H1 (cell line): ENCODE data around the gene SEL1L2. TPM values are rescaled to one million over a fixed set of nuclear protein-coding genes. Genes with fewer than 3 reads are reported as not detected.

ENCODE experiments used
- CTCF ChIA-PET: fragments of 300-600 bp; sonication (Branson Sonifier 250); formaldehyde crosslinking; loops from one replicate; lab custom pipeline; 2021; ENCODE audit not compliant: partially characterized antibody; lab: Charles Lee
- POLR2A ChIA-PET: fragments of 300-600 bp; sonication (Branson Sonifier 250); formaldehyde crosslinking; loops from one replicate; lab custom pipeline; 2021; ENCODE audit warnings: inconsistent platforms; ENCODE audit not compliant: partially characterized antibody; lab: Charles Lee
- DNase-seq, 2 experiments: peaks; one replicate each; pipeline versions ENCODE4 v3.0.0 to v3.0.0-alpha.2; 2010 to 2022; ENCODE audit warnings: low spot score in 2 of 2, low read depth in 1 of 2, mixed read lengths in 1 of 2
- FAIRE-seq: peaks from 2 replicates; lab custom pipeline; 2011; peaks lifted over from hg19 to GRCh38; lab: Jason Lieb, UNC
- H2AFZ ChIP-seq: 2 replicates; pipeline ENCODE4 v1.8.1; 2012; ENCODE audit warnings: low read length, inconsistent platforms
- H2AK5ac ChIP-seq: 2 replicates; pipeline ENCODE4 v1.6.1; 2013; ENCODE audit warnings: low read depth, low read length
- H2BK120ac ChIP-seq: replicated peaks from 2 replicates; pipeline ENCODE3; 2013; ENCODE audit warnings: low read depth, low read length, inconsistent platforms
- H2BK12ac ChIP-seq: 2 replicates; pipeline ENCODE4 v1.6.1; 2013; ENCODE audit warnings: low read depth, low read length
- H2BK15ac ChIP-seq: 2 replicates; pipeline ENCODE4 v1.6.1; 2013; ENCODE audit warnings: low read length
- H2BK20ac ChIP-seq: 2 replicates; pipeline ENCODE4 v1.6.1; 2013; ENCODE audit warnings: low read length
- H2BK5ac ChIP-seq: 2 replicates; pipeline ENCODE4 v1.6.1; 2013; ENCODE audit warnings: low read depth, low read length
- H3K14ac ChIP-seq: 2 replicates; pipeline ENCODE4 v1.6.1; 2013; ENCODE audit warnings: inconsistent platforms; ENCODE audit not compliant: insufficient read length
- H3K18ac ChIP-seq: 2 replicates; pipeline ENCODE4 v1.6.1; 2013; ENCODE audit warnings: low read length; ENCODE audit errors: extremely low read depth
- H3K23ac ChIP-seq: 2 replicates; pipeline ENCODE4 v1.6.1; 2013; ENCODE audit warnings: inconsistent platforms; ENCODE audit not compliant: insufficient read length
- H3K23me2 ChIP-seq: 2 replicates; pipeline ENCODE4 v1.6.1; 2013; ENCODE audit warnings: low read depth, low read length
- H3K27ac ChIP-seq: 2 replicates; pipeline ENCODE4 v1.6.1; 2011; ENCODE audit warnings: low read depth, low read length, inconsistent platforms
- H3K27me3 ChIP-seq, 4 experiments: replicated peaks in 1 of 4; 1 replicate in 1 of 4; 2 replicates in 3 of 4; pipeline versions ENCODE4 v1.6.1 to v1.8.1; 2011 to 2013; ENCODE audit warnings: low read length in 3 of 4, mild to moderate bottlenecking in 3 of 4, inconsistent platforms in 2 of 4, mixed read lengths in 2 of 4, moderate library complexity in 1 of 4; ENCODE audit not compliant: control insufficient read depth in 3 of 4, insufficient read depth in 3 of 4; ENCODE audit errors: extremely low read depth in 1 of 4
- H3K36me3 ChIP-seq, 4 experiments: 2 replicates each; pipeline versions ENCODE4 v1.6.1 to v1.8.1; 2011 to 2013; ENCODE audit warnings: mild to moderate bottlenecking in 4 of 4, low read length in 3 of 4, moderate library complexity in 2 of 4, control low read depth in 1 of 4, inconsistent platforms in 1 of 4; ENCODE audit not compliant: insufficient read depth in 4 of 4, control insufficient read depth in 2 of 4
- H3K4ac ChIP-seq: replicated peaks from 2 replicates; pipeline ENCODE3; 2013; ENCODE audit warnings: low read length, low read depth, mixed read lengths, inconsistent platforms; ENCODE audit not compliant: insufficient read length
- H3K4me1 ChIP-seq, 4 experiments: replicated peaks in 1 of 4; 1 replicate in 1 of 4; 2 replicates in 3 of 4; pipeline versions ENCODE4 v1.6.1 to v1.8.1; 2011 to 2013; ENCODE audit warnings: low read length in 3 of 4, inconsistent platforms in 2 of 4, mixed read lengths in 1 of 4; ENCODE audit not compliant: insufficient read depth in 4 of 4, control insufficient read depth in 3 of 4
- H3K4me2 ChIP-seq, 2 experiments: 2 replicates each; pipeline versions ENCODE4 v1.6.1 to v1.8.1; 2011 to 2013; ENCODE audit warnings: low read depth in 2 of 2, low read length in 2 of 2, control low read depth in 1 of 2, inconsistent platforms in 1 of 2, mild to moderate bottlenecking in 1 of 2; ENCODE audit not compliant: insufficient read depth in 1 of 2
- H3K4me3 ChIP-seq, 4 experiments: fragments of 200-600, 300-600 bp in 1 of 4; sonication (generic), shearing (Covaris generic), sonication (Bioruptor Twin) in 1 of 4; 2 replicates each; pipeline versions ENCODE4 v1.5.1 to v1.8.1; 2011 to 2016; ENCODE audit warnings: low read length in 4 of 4, low read depth in 3 of 4, control low read depth in 2 of 4, inconsistent platforms in 2 of 4, mild to moderate bottlenecking in 2 of 4, mixed read lengths in 1 of 4, moderate library complexity in 1 of 4; ENCODE audit not compliant: insufficient read depth in 2 of 4; ENCODE audit errors: extremely low read depth in 1 of 4
- H3K56ac ChIP-seq: replicated peaks from 2 replicates; pipeline ENCODE3; 2013; ENCODE audit warnings: low read depth, mild to moderate bottlenecking, mixed read lengths, low read length, inconsistent platforms; ENCODE audit not compliant: insufficient read length
- H3K79me1 ChIP-seq: 2 replicates; pipeline ENCODE4 v1.6.1; 2013; ENCODE audit warnings: low read depth, low read length, control low read depth
- H3K79me2 ChIP-seq, 2 experiments: 2 replicates each; pipeline versions ENCODE4 v1.6.1 to v1.8.1; 2012 to 2013; ENCODE audit warnings: low read length in 2 of 2, mild to moderate bottlenecking in 2 of 2, inconsistent platforms in 1 of 2; ENCODE audit not compliant: insufficient read depth in 2 of 2, control insufficient read depth in 1 of 2
- H3K9ac ChIP-seq, 4 experiments: replicated peaks in 1 of 4; 1 replicate in 1 of 4; 2 replicates in 3 of 4; pipeline versions ENCODE4 v1.6.1 to v1.8.1; 2011 to 2013; ENCODE audit warnings: low read depth in 3 of 4, low read length in 3 of 4, control low read depth in 2 of 4, mild to moderate bottlenecking in 2 of 4, moderate library complexity in 2 of 4, inconsistent platforms in 1 of 4; ENCODE audit errors: extremely low read depth in 1 of 4
- H3K9me3 ChIP-seq, 2 experiments: 2 replicates each; pipeline versions ENCODE4 v1.6.1 to v1.8.1; 2012 to 2013; ENCODE audit warnings: mild to moderate bottlenecking in 2 of 2, moderate library complexity in 2 of 2, control low read depth in 1 of 2, inconsistent platforms in 1 of 2, low read depth in 1 of 2, low read length in 1 of 2, mixed read lengths in 1 of 2; ENCODE audit not compliant: insufficient read depth in 2 of 2
- H4K20me1 ChIP-seq, 2 experiments: replicated peaks in 1 of 2; 2 replicates each; pipeline versions ENCODE3 to v1.8.1; 2011 to 2013; ENCODE audit warnings: inconsistent platforms in 2 of 2, low read length in 2 of 2, mild to moderate bottlenecking in 1 of 2; ENCODE audit not compliant: insufficient read depth in 2 of 2, control insufficient read depth in 1 of 2
- H4K5ac ChIP-seq: 2 replicates; pipeline ENCODE4 v1.6.1; 2013; ENCODE audit warnings: low read length, low read depth, mixed read lengths, inconsistent platforms; ENCODE audit not compliant: insufficient read length
- H4K8ac ChIP-seq: 2 replicates; pipeline ENCODE4 v1.8.0; 2013; ENCODE audit warnings: mild to moderate bottlenecking, moderate library complexity, low read length, inconsistent platforms; ENCODE audit not compliant: insufficient read depth; ENCODE audit errors: extremely low read depth
- H4K91ac ChIP-seq: replicated peaks from 2 replicates; pipeline ENCODE3; 2013; ENCODE audit warnings: low read length, mixed read lengths, inconsistent platforms; ENCODE audit not compliant: insufficient read length
- ASH2L ChIP-seq: fragments of 200-600, 300-600 bp; sonication (generic); IDR thresholded peaks from one replicate; pipeline ENCODE4 v1.7.1; 2017; ENCODE audit warnings: low read length
- CEBPB ChIP-seq: IDR thresholded peaks from 2 replicates; pipeline ENCODE4 v1.6.1; 2012; ENCODE audit warnings: low read depth, low read length
- CHD1 ChIP-seq: IDR thresholded peaks from 2 replicates; pipeline ENCODE4 v1.6.1; 2012; ENCODE audit warnings: low read depth, low read length, improper control_type of control experiment
- GABPA ChIP-seq: IDR thresholded peaks from 2 replicates; pipeline ENCODE4 v1.6.1; 2011; ENCODE audit warnings: mild to moderate bottlenecking, low read length, moderate library complexity, borderline replicate concordance; ENCODE audit not compliant: insufficient read depth
- KDM5A ChIP-seq: fragments of 200-600 bp; IDR thresholded peaks from 2 replicates; pipeline ENCODE4 v1.7.1; 2012; ENCODE audit warnings: mild to moderate bottlenecking, low read length, inconsistent platforms, mixed read lengths
- NANOG ChIP-seq: IDR thresholded peaks from 2 replicates; pipeline ENCODE4 v1.6.1; 2011; ENCODE audit warnings: low read length, low read depth, mild to moderate bottlenecking, inconsistent platforms; ENCODE audit not compliant: insufficient read depth, poor library complexity, severe bottlenecking
- POU5F1 ChIP-seq: IDR thresholded peaks from 2 replicates; pipeline ENCODE4 v1.6.1; 2011; ENCODE audit warnings: low read depth, mild to moderate bottlenecking, low read length, moderate library complexity
- RFX5 ChIP-seq: IDR thresholded peaks from 2 replicates; pipeline ENCODE4 v1.6.1; 2011; ENCODE audit warnings: low read depth, low read length, improper control_type of control experiment, borderline replicate concordance
- RNF2 ChIP-seq: fragments of 200-900, 300-1000 bp; sonication (generic); IDR thresholded peaks from 2 replicates; pipeline ENCODE4 v1.7.1; 2016; ENCODE audit warnings: borderline replicate concordance, low read depth, mild to moderate bottlenecking, antibody characterized with exemption, low read length; ENCODE audit not compliant: poor library complexity, severe bottlenecking; ENCODE audit errors: missing control alignments
- SIN3A ChIP-seq, 2 experiments: IDR thresholded peaks in 1 of 2; conservative IDR thresholded peaks in 1 of 2; 2 replicates each; pipeline ENCODE4 v1.6.1; 2011 to 2012; ENCODE audit warnings: low read length in 2 of 2, improper control_type of control experiment in 1 of 2, low read depth in 1 of 2, mild to moderate bottlenecking in 1 of 2
- SP1 ChIP-seq: IDR thresholded peaks from 2 replicates; pipeline ENCODE4 v1.6.1; 2011; ENCODE audit warnings: low read depth, low read length
- TCF12 ChIP-seq: IDR thresholded peaks from 2 replicates; pipeline ENCODE4 v1.6.1; 2011; ENCODE audit warnings: low read depth, mild to moderate bottlenecking, low read length
- TEAD4 ChIP-seq: IDR thresholded peaks from 2 replicates; pipeline ENCODE4 v1.6.1; 2012; ENCODE audit warnings: low read depth, low read length, inconsistent platforms, mixed read lengths
- USF2 ChIP-seq: IDR thresholded peaks from 2 replicates; pipeline ENCODE4 v1.6.1; 2011; ENCODE audit warnings: low read length, improper control_type of control experiment
- whole genome bisulfite sequencing, 2 experiments: shearing (Covaris generic) in 1 of 2; methylation state at CpG; one replicate each; pipeline versions ENCODE4 v1.1.6 to v1.1.7; 2013 to 2015; ENCODE audit warnings: low lambda C conversion rate in 2 of 2, mixed read lengths in 2 of 2, inconsistent platforms in 1 of 2, low coverage in 1 of 2, missing lambda C conversion rate in 1 of 2; ENCODE audit not compliant: insufficient replicate concordance in 2 of 2, insufficient coverage in 1 of 2, insufficient read length in 1 of 2; ENCODE audit errors: extremely low coverage in 1 of 2, missing lambda C conversion rate in 1 of 2; 5-methylcytosine and 5-hydroxymethylcytosine counted together
- polyA plus RNA-seq, 7 experiments: library from polyadenylated mRNA; depleted of rRNA in 3 of 7; stranded (reverse) in 5 of 7; unstranded in 2 of 7; fragments of >200 nt in 5 of 7; fragments of 200-250 nt in 2 of 7; gene quantifications; 1 replicate in 5 of 7; 2 replicates in 1 of 7; 4 replicates in 1 of 7; pipeline versions ENCODE4 v1.2.1 to v1.2.3, GENCODE V29; 2011 to 2013; ENCODE audit warnings: missing spikeins in 2 of 7, mixed read lengths in 2 of 7
- total RNA-seq: library from RNA; stranded (reverse); fragmentation: NEBNext Ultra II Directional; extraction: Animal tissue kit (Norgen Biotek cat#: 25700); gene quantifications from 2 replicates; pipeline ENCODE4 v1.2.1, GENCODE V29; 2021

Gene SEL1L2
- total and polyA plus RNA-seq, 2 of the 8 experiments (the other 6 are each of a cell fraction or from before 2014, with no cell fraction given), result not detected

- no peak overlapping the region for H4K91ac ChIP-seq
- no peak overlapping the region for H3K56ac ChIP-seq
- no peaks in the 10 kb centered on the region for H4K20me1 ChIP-seq
- no peak overlapping the region for H2AK5ac ChIP-seq
- WGBS, 2 experiments, result 86% methylated on average over 3 of the region's 3 CpGs; no CpG with 5 or more reads in 1 of the 2 experiments
- CTCF ChIA-PET, result interaction anchor here (0.9 to 1.3 kb wide), 2 partner anchors 15 to 150 kb away, joined by 3 to 4 read pairs; no protein-coding TSS in a partner anchor
- no peak overlapping the region for H3K23ac ChIP-seq
- no peaks in the 10 kb centered on the region for H3K4me1 ChIP-seq
- H3K4me3 ChIP-seq, result no peak overlapping the region
- POLR2A ChIA-PET, result no interaction called here
- H3K9ac ChIP-seq, result no peak overlapping the region
- H3K9me3 ChIP-seq, result no peaks in the 10 kb centered on the region
- H3K4ac ChIP-seq, result no peak overlapping the region
- no peak overlapping the region for H3K18ac ChIP-seq
- no peak overlapping the region for H2AFZ ChIP-seq
- H3K27me3 ChIP-seq, result no peaks in the 10 kb centered on the region
- no peak overlapping the region for H3K4me2 ChIP-seq
- no peak overlapping the region for H3K14ac ChIP-seq
- no peaks in the 10 kb centered on the region for H3K23me2 ChIP-seq
- no peak overlapping the region for H4K8ac ChIP-seq
- no peaks in the 10 kb centered on the region for H3K79me1 ChIP-seq
- H2BK20ac ChIP-seq, result no peak overlapping the region
- no peak overlapping the region for H2BK5ac ChIP-seq
- no peak overlapping the region for H2BK15ac ChIP-seq
- no peak overlapping the region for H4K5ac ChIP-seq
- no peak overlapping the region for H2BK120ac ChIP-seq
- FAIRE-seq (no peak), DNase-seq (no peak)
- H3K27ac ChIP-seq, result no peak overlapping the region
- H3K79me2 ChIP-seq, result no peaks in the 10 kb centered on the region
- H3K36me3 ChIP-seq, result no peaks in the 10 kb centered on the region
- no peak overlapping the region for H2BK12ac ChIP-seq
- no peak for TF ChIP-seq RNF2
- no peak for TF ChIP-seq RFX5
- TF ChIP-seq NANOG, result no peak
- no peak for TF ChIP-seq SP1
- no peak for TF ChIP-seq USF2
- no peak for TF ChIP-seq POU5F1
- TF ChIP-seq TCF12, result no peak
- no peak for TF ChIP-seq CEBPB
- TF ChIP-seq KDM5A, result no peak
- TF ChIP-seq ASH2L, result no peak
- no peak for TF ChIP-seq TEAD4
- TF ChIP-seq SIN3A (conservative IDR thresholded peaks at IDR 0.05 in 1 of 2, IDR thresholded peaks at IDR 0.05 in 1 of 2; ENCODE audit: low read depth in 1 of 2, low read length in 2 of 2), result no peak
- no peak for TF ChIP-seq CHD1
- TF ChIP-seq GABPA, result no peak
Measured at GRCh38 chr20:13904766-13905165, 85.6 kb downstream of the SEL1L2 start.
